Measurements from ENCODE around the gene MRRF.

The MRRF gene

GRCh38 chr9:122268041-122268814, 3.5 kb downstream of the MRRF start:
- no peaks in the 10 kb centered on the region for H3K27me3 Mint-ChIP-seq
- H3K4me3 Mint-ChIP-seq: no peak overlapping the region
- ATAC-seq (replicated peaks): no peak
- H3K4me1 Mint-ChIP-seq (ENCODE audit: low read depth in 2 of 2): peaks cover 27 to 36% of the 10 kb centered on the region in 2 donors
- no peak overlapping the region for H3K27ac Mint-ChIP-seq
- no peak for DNase-seq
- peaks cover 22% of the 10 kb centered on the region for H3K36me3 Mint-ChIP-seq (ENCODE audit: insufficient read depth)
- no peaks in the 10 kb centered on the region for H3K9me3 Mint-ChIP-seq

GRCh38 chr9:122274055-122274454, 9.4 kb downstream of the MRRF start:
- Mint-ChIP-seq H3K27me3 (no peaks in the 10 kb centered on the region), H3K9me3 (no peaks in the 10 kb centered on the region), H3K36me3 (ENCODE audit: insufficient read depth) (peaks cover 21% of the 10 kb centered on the region), H3K4me1 (ENCODE audit: low read depth in 2 of 2) (peaks cover 7 to 24% of the 10 kb centered on the region in 2 donors), H3K27ac (no peak overlapping the region), H3K4me3 (no peak overlapping the region)
- ATAC-seq (replicated peaks): no peak
- no peak for DNase-seq

GRCh38 chr9:122276096-122276495, 11.4 kb downstream of the MRRF start:
- Mint-ChIP-seq H3K4me3 (no peak overlapping the region), H3K4me1 (ENCODE audit: low read depth in 2 of 2) (peaks cover 8 to 24% of the 10 kb centered on the region in 2 donors), H3K27ac (no peak overlapping the region), H3K36me3 (ENCODE audit: insufficient read depth) (peaks cover 21% of the 10 kb centered on the region), H3K9me3 (no peaks in the 10 kb centered on the region), H3K27me3 (no peaks in the 10 kb centered on the region)
- DNase-seq (no peak), ATAC-seq (replicated peaks) (no peak)

- H3K9me3 Mint-ChIP-seq: no peaks in the 10 kb centered on the region
- DNase-seq (no peak), ATAC-seq (replicated peaks) (no peak)
- no peak overlapping the region for H3K27ac Mint-ChIP-seq
- H3K4me3 Mint-ChIP-seq: no peak overlapping the region
- H3K36me3 Mint-ChIP-seq (ENCODE audit: insufficient read depth): peaks cover 28% of the 10 kb centered on the region
- no peaks in the 10 kb centered on the region for H3K27me3 Mint-ChIP-seq
- H3K4me1 Mint-ChIP-seq (ENCODE audit: low read depth in 2 of 2): peaks cover 8 to 21% of the 10 kb centered on the region in 2 donors
Measured at GRCh38 chr9:122277285-122277897, 12.7 kb downstream of the MRRF start.

GRCh38 chr9:122281368-122281767, 16.7 kb downstream of the MRRF start:
- ATAC-seq (replicated peaks) (no peak), DNase-seq (no peak)
- no peak overlapping the region for H3K27ac Mint-ChIP-seq
- H3K4me3 Mint-ChIP-seq: no peak overlapping the region
- H3K36me3 Mint-ChIP-seq (ENCODE audit: insufficient read depth): peaks cover 32% of the 10 kb centered on the region
- H3K27me3 Mint-ChIP-seq: no peaks in the 10 kb centered on the region
- H3K4me1 Mint-ChIP-seq (ENCODE audit: low read depth in 2 of 2): peaks cover 2 to 7% of the 10 kb centered on the region in 2 donors
- H3K9me3 Mint-ChIP-seq: no peaks in the 10 kb centered on the region

- DNase-seq (no peak), ATAC-seq (replicated peaks) (no peak)
- no peaks in the 10 kb centered on the region for H3K27me3 Mint-ChIP-seq
- no peaks in the 10 kb centered on the region for H3K9me3 Mint-ChIP-seq
- no peak overlapping the region for H3K4me3 Mint-ChIP-seq
- H3K36me3 Mint-ChIP-seq (ENCODE audit: insufficient read depth): peaks cover 41% of the 10 kb centered on the region
- no peaks in the 10 kb centered on the region for H3K4me1 Mint-ChIP-seq (ENCODE audit: low read depth in 2 of 2)
- H3K27ac Mint-ChIP-seq: no peak overlapping the region
Measured at GRCh38 chr9:122286764-122287163, 22.1 kb downstream of the MRRF start.

- Mint-ChIP-seq H3K27me3 (no peaks in the 10 kb centered on the region), H3K36me3 (ENCODE audit: insufficient read depth) (peaks cover 44% of the 10 kb centered on the region), H3K27ac (no peak overlapping the region), H3K4me1 (ENCODE audit: low read depth in 2 of 2) (no peaks in the 10 kb centered on the region), H3K9me3 (no peaks in the 10 kb centered on the region), H3K4me3 (no peak overlapping the region)
- no peak for DNase-seq
- ATAC-seq (replicated peaks): no peak
Measured at GRCh38 chr9:122287214-122287720, 22.6 kb downstream of the MRRF start.

- DNase-seq: no peak
- no peaks in the 10 kb centered on the region for H3K4me1 Mint-ChIP-seq (ENCODE audit: low read depth in 2 of 2)
- H3K9me3 Mint-ChIP-seq: no peaks in the 10 kb centered on the region
- peaks cover 38% of the 10 kb centered on the region for H3K36me3 Mint-ChIP-seq (ENCODE audit: insufficient read depth)
- no peak for ATAC-seq (replicated peaks)
- no peak overlapping the region for H3K27ac Mint-ChIP-seq
- H3K4me3 Mint-ChIP-seq: no peak overlapping the region
- no peaks in the 10 kb centered on the region for H3K27me3 Mint-ChIP-seq
Measured at GRCh38 chr9:122291458-122291857, 26.8 kb downstream of the MRRF start.

GRCh38 chr9:122294531-122294930, 29.8 kb downstream of the MRRF start:
- Mint-ChIP-seq H3K36me3 (ENCODE audit: insufficient read depth) (peaks cover 21% of the 10 kb centered on the region), H3K4me3 (no peak overlapping the region), H3K9me3 (no peaks in the 10 kb centered on the region), H3K27ac (no peak overlapping the region), H3K4me1 (ENCODE audit: low read depth in 2 of 2) (peaks cover 0 to 7% of the 10 kb centered on the region in 2 donors), H3K27me3 (no peaks in the 10 kb centered on the region)
- DNase-seq: no peak
- ATAC-seq (replicated peaks): no peak

- H3K4me1 Mint-ChIP-seq (ENCODE audit: low read depth in 2 of 2): peaks cover 1 to 10% of the 10 kb centered on the region in 2 donors
- DNase-seq (no peak), ATAC-seq (replicated peaks) (no peak)
- H3K27ac Mint-ChIP-seq: no peak overlapping the region
- H3K27me3 Mint-ChIP-seq: no peaks in the 10 kb centered on the region
- peaks cover 18% of the 10 kb centered on the region for H3K36me3 Mint-ChIP-seq (ENCODE audit: insufficient read depth)
- H3K9me3 Mint-ChIP-seq: no peaks in the 10 kb centered on the region
- H3K4me3 Mint-ChIP-seq: no peak overlapping the region
Measured at GRCh38 chr9:122297512-122297911, 32.8 kb downstream of the MRRF start.

GRCh38 chr9:122302237-122303093, 37.8 kb downstream of the MRRF start:
- Mint-ChIP-seq H3K9me3 (no peaks in the 10 kb centered on the region), H3K27ac (no peak overlapping the region), H3K4me3 (no peak overlapping the region), H3K36me3 (ENCODE audit: insufficient read depth) (peaks cover 17% of the 10 kb centered on the region), H3K27me3 (no peaks in the 10 kb centered on the region), H3K4me1 (ENCODE audit: low read depth in 2 of 2) (peaks cover 1 to 10% of the 10 kb centered on the region in 2 donors)
- DNase-seq (no peak), ATAC-seq (replicated peaks) (no peak)

GRCh38 chr9:122307061-122307460, 42.4 kb downstream of the MRRF start:
- no peak for ATAC-seq (replicated peaks)
- H3K4me3 Mint-ChIP-seq: no peak overlapping the region
- DNase-seq: no peak
- H3K36me3 Mint-ChIP-seq (ENCODE audit: insufficient read depth): peaks cover 21% of the 10 kb centered on the region
- no peaks in the 10 kb centered on the region for H3K4me1 Mint-ChIP-seq (ENCODE audit: low read depth in 2 of 2)
- H3K9me3 Mint-ChIP-seq: no peaks in the 10 kb centered on the region
- H3K27me3 Mint-ChIP-seq: no peaks in the 10 kb centered on the region
- H3K27ac Mint-ChIP-seq: no peak overlapping the region

GRCh38 chr9:122307925-122308324, 43.2 kb downstream of the MRRF start:
- DNase-seq: no peak
- Mint-ChIP-seq H3K9me3 (no peaks in the 10 kb centered on the region), H3K27ac (no peak overlapping the region), H3K4me3 (no peak overlapping the region), H3K36me3 (ENCODE audit: insufficient read depth) (peaks cover 21% of the 10 kb centered on the region), H3K4me1 (ENCODE audit: low read depth in 2 of 2) (no peaks in the 10 kb centered on the region), H3K27me3 (no peaks in the 10 kb centered on the region)
- no peak for ATAC-seq (replicated peaks)

All from effector memory CD8-positive, alpha-beta T cell (primary cell).